Common myeloid progenitor, CD34-positive (primary cell): Measurements from ENCODE around the gene CNNM1.

Source experiments
- CTCF ChIA-PET: fragments of 350-600 bp; sonication (Branson Sonifier 250); formaldehyde crosslinking; loops from one replicate; lab custom pipeline; 2021; ENCODE audit warnings: antibody characterized with exemption; lab: Charles Lee
- POLR2A ChIA-PET: fragments of 350-600 bp; sonication (Branson Sonifier 250); formaldehyde crosslinking; loops from one replicate; lab custom pipeline; 2021; ENCODE audit warnings: antibody characterized with exemption; lab: Charles Lee
- DNase-seq, 3 donors: peaks; one replicate each; pipeline versions ENCODE4 v3.0.0 to v3.0.0-alpha.2; 2013
- H3K27ac ChIP-seq, 2 experiments: 1 replicate in 1 of 2; 2 replicates in 1 of 2; pipeline ENCODE4 v1.7.0; 2013; ENCODE audit warnings: inconsistent platforms in 2 of 2, low read length in 2 of 2, mild to moderate bottlenecking in 2 of 2, low read depth in 1 of 2, moderate library complexity in 1 of 2; ENCODE audit not compliant: severe bottlenecking in 2 of 2, insufficient read depth in 1 of 2, poor library complexity in 1 of 2
- H3K27me3 ChIP-seq, 5 experiments: replicated peaks in 2 of 5; 1 replicate in 3 of 5; 2 replicates in 2 of 5; pipeline versions ENCODE4 v1.6.1 to v1.7.0; 2013; ENCODE audit warnings: low read length in 4 of 5, mild to moderate bottlenecking in 2 of 5, moderate library complexity in 2 of 5, inconsistent platforms in 1 of 5; ENCODE audit not compliant: insufficient read depth in 5 of 5, control insufficient read depth in 4 of 5
- H3K36me3 ChIP-seq, 4 experiments: 1 replicate in 2 of 4; 2 replicates in 2 of 4; pipeline versions ENCODE4 v1.6.1 to v1.7.0; 2013; ENCODE audit warnings: low read length in 3 of 4, control low read depth in 1 of 4, mild to moderate bottlenecking in 1 of 4; ENCODE audit not compliant: control insufficient read depth in 4 of 4, insufficient read depth in 4 of 4
- H3K4me1 ChIP-seq, 4 experiments: 1 replicate in 3 of 4; 2 replicates in 1 of 4; pipeline versions ENCODE4 v1.6.1 to v1.7.1; 2013; ENCODE audit warnings: low read length in 3 of 4, mild to moderate bottlenecking in 3 of 4, control low read depth in 1 of 4, inconsistent platforms in 1 of 4, moderate library complexity in 1 of 4; ENCODE audit not compliant: control insufficient read depth in 4 of 4, insufficient read depth in 4 of 4; ENCODE audit errors: control extremely low read depth in 1 of 4
- H3K4me3 ChIP-seq, 7 experiments: 1 replicate in 4 of 7; 2 replicates in 3 of 7; pipeline versions ENCODE4 v1.5.1 to v1.7.0; 2013; ENCODE audit warnings: mild to moderate bottlenecking in 7 of 7, low read length in 6 of 7, moderate library complexity in 6 of 7, inconsistent platforms in 2 of 7, low read depth in 2 of 7, control low read depth in 1 of 7; ENCODE audit not compliant: insufficient read depth in 4 of 7, control insufficient read depth in 1 of 7; ENCODE audit errors: extremely low read depth in 1 of 7
- H3K9me3 ChIP-seq, 5 experiments: 1 replicate in 4 of 5; 2 replicates in 1 of 5; pipeline versions ENCODE4 v1.6.1 to v1.7.1; 2013; ENCODE audit warnings: low read length in 4 of 5, mild to moderate bottlenecking in 2 of 5, inconsistent platforms in 1 of 5, low read depth in 1 of 5, moderate library complexity in 1 of 5; ENCODE audit not compliant: control insufficient read depth in 4 of 5, insufficient read depth in 2 of 5; ENCODE audit errors: control extremely low read depth in 1 of 5
- WGBS: methylation state at CpG from one replicate; pipeline ENCODE4 v1.1.5; 2013; ENCODE audit not compliant: insufficient coverage; 5-methylcytosine and 5-hydroxymethylcytosine counted together

Gene CNNM1

DNA sequence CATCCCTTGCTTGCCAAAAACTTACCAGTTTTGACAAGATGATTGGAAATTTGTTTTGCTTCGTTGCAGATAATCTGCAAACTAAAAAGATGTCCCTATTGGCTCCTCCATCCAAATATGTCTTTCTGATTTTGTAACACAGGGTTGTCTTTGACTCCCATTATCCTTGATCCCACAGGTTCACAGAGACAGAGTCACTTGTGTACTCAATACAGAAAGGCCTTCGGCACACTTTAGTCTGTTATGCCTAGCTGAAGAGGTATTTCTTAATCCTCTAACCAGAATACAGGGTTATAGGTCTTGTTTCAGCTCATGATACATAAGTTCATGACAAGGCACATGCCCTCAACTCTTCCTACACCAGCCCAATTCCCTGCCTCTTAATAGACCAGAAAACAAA, 10.7 kb upstream of the CNNM1 start:
- Histone ChIP-seq H3K36me3 (no peaks in the 10 kb centered on the region), H3K27me3 (peaks cover 0 to 13% (median 4%) of the 10 kb centered on the region in 5 experiments), H3K9me3 (no peaks in the 10 kb centered on the region), H3K27ac (no peak overlapping the region), H3K4me3 (no peak overlapping the region), H3K4me1 (no peaks in the 10 kb centered on the region)
- no peak for DNase-seq
- ChIA-PET CTCF (no interaction called here), POLR2A (no interaction called here)
- WGBS, result 83% methylated on average over 2 of the region's 2 CpGs

DNA sequence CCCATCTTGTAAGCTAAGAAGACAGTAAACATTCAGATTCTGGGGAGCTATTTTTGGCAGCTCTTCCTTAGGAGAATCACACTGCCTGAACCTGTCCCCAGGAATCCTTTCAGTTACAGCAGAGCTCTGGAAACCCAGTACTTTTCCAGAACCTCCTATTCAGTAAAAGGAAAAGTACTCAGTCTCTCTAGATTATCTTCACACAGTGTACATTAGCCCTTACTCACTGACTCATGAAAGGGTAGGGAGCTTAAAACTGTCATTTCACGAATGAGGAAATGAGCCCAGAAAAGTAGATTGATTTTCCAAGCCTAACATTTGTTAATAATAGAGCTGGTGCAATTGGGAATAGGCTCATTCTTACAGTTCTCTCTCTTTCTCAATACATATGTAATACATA, 3.9 kb upstream of the CNNM1 start:
- ChIA-PET POLR2A (no interaction called here), CTCF (no interaction called here)
- WGBS, result no CpG with 5 or more reads among the region's 1 CpG

DNA sequence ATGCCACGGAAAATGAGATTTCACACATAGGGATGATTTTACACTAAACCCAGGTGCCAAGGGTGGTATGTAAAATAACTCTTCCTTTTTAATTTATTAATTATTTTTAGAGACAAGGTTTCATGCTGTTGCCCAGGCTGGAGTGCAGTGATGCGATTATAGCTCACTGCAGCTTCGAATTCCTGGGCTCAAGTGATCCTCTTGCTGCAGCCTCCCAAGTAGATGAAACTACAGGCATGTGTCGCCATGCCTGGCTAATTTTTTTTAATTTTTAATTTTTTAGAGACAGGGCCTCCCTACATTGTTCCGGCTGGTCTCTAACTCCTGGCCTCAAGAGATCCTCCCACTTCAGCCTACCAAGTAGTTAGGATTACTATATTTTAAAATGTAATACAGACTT, 2.3 kb upstream of the CNNM1 start:
- CTCF ChIA-PET, result no interaction called here
- POLR2A ChIA-PET, result no interaction called here

More for the DNA sequence above, 3.9 kb upstream of the CNNM1 start:
- Histone ChIP-seq H3K4me1 (peaks cover 0 to 16% (median 15%) of the 10 kb centered on the region in 4 experiments), H3K27ac (no peak overlapping the region), H3K36me3 (no peaks in the 10 kb centered on the region), H3K9me3 (no peaks in the 10 kb centered on the region), H3K4me3 (no peak overlapping the region), H3K27me3 (peaks cover 0 to 12% (median 6%) of the 10 kb centered on the region in 5 experiments)
- peak in 1 of 3 donors; percentile 6 for DNase-seq

GRCh38 chr10:99328579-99329303, 415 bp upstream of the CNNM1 start:
- CTCF ChIA-PET, result no interaction called here
- H3K9me3 ChIP-seq, result no peaks in the 10 kb centered on the region
- no peak overlapping the region for H3K27ac ChIP-seq
- H3K36me3 ChIP-seq, result no peaks in the 10 kb centered on the region
- POLR2A ChIA-PET, result no interaction called here
- DNase-seq, result no peak
- peaks cover 0 to 9% (median 4%) of the 10 kb centered on the region in 5 experiments for H3K27me3 ChIP-seq
- WGBS, result 20% methylated on average over 19 of the region's 23 CpGs
- H3K4me3 ChIP-seq, result peak overlapping the region; percentile 33 to 77 (median 66)
- peaks cover 0 to 22% (median 18%) of the 10 kb centered on the region in 4 experiments for H3K4me1 ChIP-seq

More for the DNA sequence above, 2.3 kb upstream of the CNNM1 start:
- Histone ChIP-seq H3K27me3 (peaks cover 0 to 11% (median 7%) of the 10 kb centered on the region in 5 experiments), H3K4me3 (no peak overlapping the region), H3K36me3 (no peaks in the 10 kb centered on the region), H3K9me3 (no peaks in the 10 kb centered on the region), H3K27ac (no peak overlapping the region), H3K4me1 (peaks cover 0 to 22% (median 18%) of the 10 kb centered on the region in 4 experiments)
- 100% methylated on average over 3 of the region's 5 CpGs for WGBS
- DNase-seq, result no peak

- DNase-seq, result peak; percentile 21 to 64 (median 44)
- Histone ChIP-seq H3K4me1 (peaks cover 0 to 22% (median 18%) of the 10 kb centered on the region in 4 experiments), H3K36me3 (peaks cover 0 to 3% (median 0%) of the 10 kb centered on the region in 4 experiments), H3K27ac (no peak overlapping the region), H3K9me3 (no peaks in the 10 kb centered on the region), H3K4me3 (peak overlapping the region; percentile 33 to 77 (median 66)), H3K27me3 (peaks cover 0 to 9% (median 4%) of the 10 kb centered on the region in 5 experiments)
- WGBS, result under 1% methylated on average over 84 of the region's 94 CpGs
- POLR2A ChIA-PET, result no interaction called here
- CTCF ChIA-PET, result no interaction called here
Measured at GRCh38 chr10:99329554-99330346, 594 bp downstream of the CNNM1 start.

GRCh38 chr10:99330347-99330924, 1.3 kb downstream of the CNNM1 start:
- H3K4me1 ChIP-seq, result peaks cover 0 to 22% (median 18%) of the 10 kb centered on the region in 4 experiments
- H3K36me3 ChIP-seq, result peaks cover 0 to 3% (median 0%) of the 10 kb centered on the region in 4 experiments
- CTCF ChIA-PET, result no interaction called here
- peak overlapping the region; percentile 33 to 77 (median 66) for H3K4me3 ChIP-seq
- H3K9me3 ChIP-seq, result no peaks in the 10 kb centered on the region
- peaks cover 0 to 9% (median 3%) of the 10 kb centered on the region in 5 experiments for H3K27me3 ChIP-seq
- WGBS, result 39% methylated on average over 45 of the region's 45 CpGs
- peak; percentile 27 to 68 (median 45) for DNase-seq
- no peak overlapping the region for H3K27ac ChIP-seq
- POLR2A ChIA-PET, result no interaction called here
